Activated naive CD4-positive, alpha-beta T cell treated with anti-CD3 and anti-CD28 coated beads, Interleukin-2, amount 10 ng/mL, durations not matched to agents 7 days and 5 days (primary cell): ENCODE results near the gene TICRR.
A peak's percentile ranks its signal among the peaks of the same experiment; 100 is the strongest.

Source experiments
- CTCF ChIA-PET: fragments of 350-600 bp; sonication (Branson Sonifier 250); formaldehyde crosslinking; loops from one replicate; lab custom pipeline; 2021; ENCODE audit warnings: antibody characterized with exemption; lab: Charles Lee
- DNase-seq: peaks from one replicate; pipeline ENCODE4 v3.0.0-alpha.2; 2020
- H3K27ac Mint-ChIP-seq: one replicate; pipeline ENCODE4 v1.8.0; 2021; ENCODE audit warnings: mild to moderate bottlenecking, moderate library complexity, mixed read lengths
- H3K27me3 Mint-ChIP-seq: one replicate; pipeline ENCODE4 v1.8.0; 2021; ENCODE audit warnings: mild to moderate bottlenecking, mixed read lengths
- H3K36me3 Mint-ChIP-seq: one replicate; pipeline ENCODE4 v1.8.0; 2021; ENCODE audit warnings: mixed read lengths
- H3K4me1 Mint-ChIP-seq: one replicate; pipeline ENCODE4 v1.8.0; 2021; ENCODE audit warnings: mixed read lengths
- H3K4me3 Mint-ChIP-seq: one replicate; pipeline ENCODE4 v1.8.0; 2021; ENCODE audit warnings: mild to moderate bottlenecking, moderate library complexity, mixed read lengths
- H3K9me3 Mint-ChIP-seq: one replicate; pipeline ENCODE4 v1.8.0; 2021; ENCODE audit warnings: mixed read lengths

Gene TICRR

DNA sequence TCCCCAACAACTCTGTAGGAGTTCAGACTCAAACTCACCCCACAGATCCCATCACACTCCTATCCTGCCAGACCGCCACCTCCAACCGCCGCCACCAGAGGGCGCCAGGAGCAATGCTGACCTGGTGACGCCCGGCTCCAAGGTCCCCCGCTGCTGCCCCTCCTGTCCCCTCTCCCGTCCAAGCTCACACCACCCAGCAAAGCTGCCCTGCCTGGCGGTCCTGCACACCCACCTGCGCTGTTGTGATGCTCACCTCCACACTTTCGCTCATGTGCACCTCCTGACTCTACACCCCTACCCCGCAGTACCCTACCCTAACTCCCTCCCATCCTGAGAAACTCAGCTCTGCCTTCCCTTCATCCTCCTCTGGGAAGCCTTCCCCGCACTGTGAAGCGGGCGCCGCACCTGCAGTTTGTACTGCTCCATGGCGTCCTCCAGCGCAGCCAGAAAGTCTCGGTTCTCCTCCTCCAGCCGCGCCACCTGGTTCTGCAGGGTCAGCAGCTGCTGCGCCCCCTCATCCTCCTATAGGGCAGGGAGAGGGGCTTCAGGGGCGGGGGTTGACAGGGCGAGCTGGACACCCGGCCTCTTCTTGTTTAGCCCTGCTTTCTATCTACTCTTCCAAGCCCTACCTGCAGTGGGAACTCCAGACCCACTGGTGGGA, 72.1 kb downstream of the TICRR start:
- CTCF ChIA-PET: interaction anchor here (1.3 to 1.7 kb wide), 5 partner anchors 10 to 228 kb away, joined by 3 to 5 read pairs (median 5); no protein-coding TSS in a partner anchor

DNA sequence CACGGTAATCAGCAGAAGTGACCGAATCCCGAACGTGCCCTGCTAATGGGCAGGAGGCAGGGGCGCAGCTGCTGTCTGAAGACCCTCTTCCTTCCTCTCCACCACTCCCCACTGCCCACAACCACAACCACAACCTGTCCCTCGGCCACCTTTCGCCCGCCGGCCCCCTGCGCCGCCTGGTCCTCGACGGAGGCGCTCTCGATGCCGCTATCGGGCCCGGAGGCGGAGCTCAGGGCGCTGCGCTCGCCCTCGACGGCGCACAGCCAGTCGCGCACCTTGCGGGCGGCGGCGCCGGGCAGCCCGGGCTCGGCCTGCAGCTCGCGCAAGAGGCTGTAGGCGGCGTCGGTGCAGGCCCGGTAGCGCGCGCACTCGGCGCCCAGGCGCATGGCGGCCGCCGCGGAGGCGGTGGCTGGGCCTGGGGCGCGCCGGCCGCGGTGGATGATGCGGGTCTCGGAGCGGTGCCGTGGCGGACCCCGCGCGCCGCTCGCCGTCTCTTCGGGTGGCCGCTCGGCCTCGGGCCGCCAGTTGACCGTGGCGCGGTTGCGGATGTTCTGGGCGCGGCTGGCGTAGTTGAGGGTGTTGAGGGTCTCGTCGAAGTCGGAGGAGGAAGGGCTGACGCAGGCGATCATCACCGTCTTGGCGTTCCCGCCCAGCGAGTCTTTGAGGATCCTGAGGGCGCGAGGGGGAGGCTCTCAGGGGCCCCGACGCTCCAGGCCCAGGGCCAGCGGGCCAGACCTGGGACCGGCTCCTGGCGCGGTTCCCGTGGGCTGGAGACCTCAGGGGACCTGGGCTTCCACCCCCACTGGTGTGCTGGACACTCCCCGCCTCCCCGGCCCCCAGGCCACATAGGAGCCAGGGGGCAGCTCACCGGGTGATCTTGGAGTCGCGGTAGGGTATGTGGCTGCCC, 73.1 kb downstream of the TICRR start:
- Mint-ChIP-seq H3K27ac (no peak overlapping the region), H3K4me3 (no peak overlapping the region), H3K27me3 (peaks cover 17% of the 10 kb centered on the region), H3K9me3 (no peaks in the 10 kb centered on the region), H3K36me3 (no peaks in the 10 kb centered on the region), H3K4me1 (no peaks in the 10 kb centered on the region)
- no peak for DNase-seq
- CTCF ChIA-PET: interaction anchor here (1.3 kb wide), 2 partner anchors 9 to 12 kb away, joined by 5 read pairs; no protein-coding TSS in a partner anchor

More for the DNA sequence above, 72.1 kb downstream of the TICRR start:
- Mint-ChIP-seq H3K4me1 (no peaks in the 10 kb centered on the region), H3K4me3 (no peak overlapping the region), H3K27me3 (peaks cover 6% of the 10 kb centered on the region), H3K27ac (no peak overlapping the region), H3K36me3 (no peaks in the 10 kb centered on the region), H3K9me3 (no peaks in the 10 kb centered on the region)
- DNase-seq: peak; percentile 73

DNA sequence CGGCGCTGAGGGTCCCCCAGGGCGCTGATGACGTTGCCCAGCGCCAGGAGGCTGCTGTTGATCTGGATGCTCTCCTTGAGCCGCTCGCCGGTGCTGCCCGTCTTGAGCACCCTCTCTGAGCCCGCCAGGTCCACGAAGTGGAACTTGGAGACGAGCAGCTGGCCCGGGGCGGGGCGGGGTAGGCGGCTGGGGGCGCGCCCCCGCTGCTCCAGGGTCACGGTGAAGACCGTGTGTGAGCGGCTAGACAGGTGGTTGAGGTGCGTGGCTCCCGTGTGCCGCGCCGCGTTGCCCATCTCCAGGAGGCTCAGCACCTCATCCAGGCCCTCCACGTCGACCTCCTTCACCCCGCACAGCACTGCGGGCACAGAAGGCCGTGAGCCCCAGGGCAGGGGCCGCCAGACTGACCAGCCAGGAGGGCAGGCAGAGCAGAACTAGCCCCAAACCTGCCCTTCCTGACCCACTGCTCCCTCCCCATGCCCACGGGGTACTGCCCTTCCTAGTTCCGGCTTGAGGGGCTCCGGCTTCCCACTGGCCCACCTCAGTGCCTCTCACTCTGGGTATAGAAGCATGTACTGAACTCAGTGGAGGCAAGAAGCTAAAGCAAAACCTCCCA, 73.8 kb downstream of the TICRR start:
- CTCF ChIA-PET: no interaction called here
- no peak overlapping the region for H3K4me3 Mint-ChIP-seq
- no peaks in the 10 kb centered on the region for H3K4me1 Mint-ChIP-seq
- no peak overlapping the region for H3K27ac Mint-ChIP-seq
- DNase-seq: no peak
- peaks cover 24% of the 10 kb centered on the region for H3K27me3 Mint-ChIP-seq
- H3K36me3 Mint-ChIP-seq: no peaks in the 10 kb centered on the region
- H3K9me3 Mint-ChIP-seq: no peaks in the 10 kb centered on the region

DNA sequence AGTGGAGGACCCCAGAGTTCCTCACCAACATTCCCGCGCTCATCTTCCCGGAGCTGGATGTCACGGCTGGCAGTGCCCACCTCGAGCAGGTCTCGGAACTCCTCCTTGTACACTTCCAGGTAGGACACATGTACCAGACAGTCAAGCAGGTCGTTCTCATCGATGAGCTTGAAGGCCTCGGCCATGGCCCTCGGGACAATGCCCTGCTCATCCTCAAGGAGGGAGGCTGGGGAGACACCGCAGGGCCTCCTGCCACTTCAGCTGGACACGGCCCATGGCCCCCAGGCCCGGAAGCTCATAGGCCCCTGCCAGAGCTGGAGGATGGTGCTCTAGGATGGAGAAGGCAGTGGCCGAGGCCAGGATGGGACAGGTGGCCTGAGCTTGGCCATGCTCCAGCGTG, 74.4 kb downstream of the TICRR start:
- CTCF ChIA-PET: no interaction called here
- peaks cover 30% of the 10 kb centered on the region for H3K27me3 Mint-ChIP-seq

DNA sequence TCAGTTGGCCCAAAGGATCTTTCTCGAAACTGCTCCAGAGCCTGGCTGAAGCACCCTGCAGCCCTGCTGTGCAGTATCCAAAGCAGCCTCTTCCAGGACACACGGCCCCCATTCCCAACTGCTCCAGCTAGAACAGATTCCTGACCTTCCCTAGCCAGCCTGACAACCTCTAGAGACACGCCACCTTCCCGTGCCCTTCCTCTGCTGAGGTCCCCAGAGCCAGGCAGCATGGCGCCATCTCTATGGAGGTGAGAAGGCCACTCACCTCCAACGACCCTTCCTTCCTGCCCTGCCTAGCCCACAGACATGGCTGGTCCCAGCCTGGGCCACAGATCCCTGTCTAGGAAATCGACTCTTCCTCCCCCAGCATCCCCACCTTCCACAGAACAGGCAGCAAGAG, 76.9 kb downstream of the TICRR start:
- DNase-seq: no peak
- no peak overlapping the region for H3K4me3 Mint-ChIP-seq
- no peaks in the 10 kb centered on the region for H3K36me3 Mint-ChIP-seq
- H3K9me3 Mint-ChIP-seq: no peaks in the 10 kb centered on the region
- H3K4me1 Mint-ChIP-seq: peaks cover 15% of the 10 kb centered on the region
- CTCF ChIA-PET: no interaction called here
- H3K27me3 Mint-ChIP-seq: peaks cover 55% of the 10 kb centered on the region
- no peak overlapping the region for H3K27ac Mint-ChIP-seq

More for the DNA sequence above, 74.4 kb downstream of the TICRR start:
- Mint-ChIP-seq H3K27ac (no peak overlapping the region), H3K9me3 (no peaks in the 10 kb centered on the region), H3K4me1 (peaks cover 5% of the 10 kb centered on the region), H3K4me3 (no peak overlapping the region), H3K36me3 (no peaks in the 10 kb centered on the region)
- no peak for DNase-seq

DNA sequence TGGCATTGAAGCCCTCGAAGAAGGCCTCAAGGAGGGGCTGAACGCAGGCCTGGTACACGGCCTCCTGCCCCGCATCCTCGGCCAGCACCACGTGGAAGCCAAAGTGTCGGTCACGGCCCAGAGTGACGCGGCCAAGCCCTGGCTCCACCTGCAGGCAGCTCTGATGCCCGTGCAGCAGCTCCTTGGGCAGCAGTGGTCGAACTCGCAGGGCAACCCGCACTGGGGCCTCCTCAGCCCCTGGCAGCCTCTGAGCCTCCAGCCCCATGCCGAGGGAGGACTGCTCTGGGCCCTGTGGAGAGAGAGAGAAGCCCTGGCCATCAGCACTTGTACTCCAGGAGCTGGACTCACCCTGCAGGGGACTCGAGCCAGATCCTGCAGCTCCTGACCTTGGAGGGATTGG, 77.4 kb downstream of the TICRR start:
- CTCF ChIA-PET: no interaction called here
- Mint-ChIP-seq H3K36me3 (no peaks in the 10 kb centered on the region), H3K4me1 (peaks cover 15% of the 10 kb centered on the region), H3K4me3 (no peak overlapping the region), H3K9me3 (no peaks in the 10 kb centered on the region), H3K27me3 (peaks cover 57% of the 10 kb centered on the region), H3K27ac (no peak overlapping the region)
- no peak for DNase-seq

DNA sequence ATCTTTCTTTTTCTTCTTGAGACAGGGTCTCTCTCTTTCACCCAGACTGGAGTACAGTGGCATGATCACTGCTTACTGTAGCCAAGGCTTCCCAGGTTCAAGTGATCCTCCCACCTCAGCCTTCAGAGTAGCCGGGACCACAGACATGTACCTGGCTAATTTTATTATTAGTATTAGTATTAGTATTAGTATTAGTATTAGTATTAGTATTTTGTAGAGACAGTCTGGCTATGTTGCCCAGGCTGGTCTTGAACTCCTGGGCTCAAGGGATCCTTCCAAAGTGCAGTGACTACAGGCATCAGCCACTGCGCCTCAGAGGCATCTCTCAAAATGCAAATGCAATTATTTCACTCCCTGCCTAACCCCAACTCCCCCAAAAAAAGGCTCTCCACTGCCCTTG, 78.3 kb downstream of the TICRR start:
- Mint-ChIP-seq H3K4me1 (peaks cover 15% of the 10 kb centered on the region), H3K27me3 (peaks cover 61% of the 10 kb centered on the region), H3K9me3 (no peaks in the 10 kb centered on the region), H3K4me3 (no peak overlapping the region), H3K36me3 (no peaks in the 10 kb centered on the region), H3K27ac (no peak overlapping the region)
- CTCF ChIA-PET: no interaction called here
- no peak for DNase-seq

DNA sequence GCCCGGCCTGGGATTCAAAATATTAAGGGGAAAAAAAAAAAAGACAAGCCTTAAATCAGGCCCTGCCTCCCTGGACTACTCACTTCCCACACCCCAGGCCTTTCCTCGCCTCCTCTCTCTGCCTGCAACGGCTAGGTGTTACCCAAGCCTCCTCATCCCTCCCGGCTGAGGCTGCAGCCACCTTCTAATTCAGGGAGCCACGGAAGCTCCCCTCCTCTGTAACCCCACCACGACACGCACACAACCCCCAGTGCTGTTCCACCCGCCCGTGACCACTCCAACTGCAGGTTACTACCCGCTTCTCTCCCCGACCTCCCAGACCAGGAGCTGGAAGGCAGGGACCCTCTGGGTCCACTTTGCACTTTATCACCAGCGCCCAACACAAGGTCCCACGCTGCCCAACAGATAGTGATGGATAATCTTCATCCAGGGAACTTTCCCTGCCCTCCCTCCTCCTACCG, 79.1 kb downstream of the TICRR start:
- no peak for DNase-seq
- Mint-ChIP-seq H3K36me3 (no peaks in the 10 kb centered on the region), H3K4me3 (peak overlapping the region; percentile 43), H3K4me1 (peaks cover 15% of the 10 kb centered on the region), H3K9me3 (no peaks in the 10 kb centered on the region), H3K27ac (no peak overlapping the region), H3K27me3 (peaks cover 66% of the 10 kb centered on the region)
- CTCF ChIA-PET: interaction anchor here (1.0 to 1.5 kb wide), 2 partner anchors 8 to 379 kb away, joined by 3 to 4 read pairs; no protein-coding TSS in a partner anchor

DNA sequence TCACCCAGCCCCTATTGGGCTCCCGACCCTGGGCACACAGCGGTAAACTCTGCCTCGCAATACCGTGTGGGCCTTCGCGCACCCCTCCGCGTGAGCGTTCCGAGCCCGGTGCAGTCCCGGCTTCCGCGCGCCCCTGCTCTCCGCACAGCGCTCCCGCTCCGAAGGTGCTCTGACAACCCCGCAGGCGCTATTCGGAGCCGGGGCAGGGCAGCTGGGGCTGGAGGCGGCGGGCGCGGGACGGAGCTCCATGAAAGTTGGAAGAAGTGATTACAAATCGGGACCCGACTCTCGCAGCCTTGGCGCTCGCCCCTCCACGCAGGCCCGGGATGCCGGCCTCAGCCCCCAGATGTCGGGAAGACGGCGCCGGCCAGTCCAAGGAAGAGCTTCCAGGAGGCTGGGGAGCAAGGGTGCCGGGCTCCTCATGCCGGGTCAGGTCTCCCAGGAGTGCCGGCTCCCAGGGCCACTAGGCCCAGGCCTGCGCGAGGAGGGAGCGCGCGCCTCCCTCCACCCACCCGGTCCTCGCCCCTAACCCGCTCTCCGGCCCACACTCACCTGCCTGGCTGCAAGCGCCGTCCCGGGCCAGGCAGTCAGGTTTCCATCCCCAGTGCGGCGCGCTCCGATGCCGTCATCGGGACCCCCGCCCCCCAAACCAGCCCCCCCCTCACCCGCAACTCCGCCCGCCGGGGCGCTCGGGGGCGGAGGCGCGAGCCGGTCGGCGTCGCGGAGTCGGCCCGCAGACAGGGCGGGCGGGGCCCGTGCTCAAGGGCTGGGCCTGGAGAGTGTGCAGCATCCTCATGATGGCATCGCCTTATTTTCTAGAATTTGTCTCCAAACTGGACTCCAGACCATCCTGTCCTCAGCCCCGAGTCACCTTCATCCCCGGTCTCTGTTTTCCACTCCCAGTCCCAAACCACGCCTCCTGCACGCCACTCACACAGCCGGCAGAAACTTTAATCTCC, 79.9 kb downstream of the TICRR start, which contains the start of gene KIF7:
Gene KIF7 (minus strand): TSS at position 621 of the 959 bp plus-strand sequence. CDS start 2,537 bp downstream, outside the sequence.
- CTCF ChIA-PET: interaction anchor here (1.0 to 1.5 kb wide), 2 partner anchors 9 to 378 kb away, joined by 3 to 4 read pairs; no protein-coding TSS in a partner anchor
- H3K27me3 Mint-ChIP-seq: peaks cover 68% of the 10 kb centered on the region
- peak; percentile 37 for DNase-seq
- no peaks in the 10 kb centered on the region for H3K9me3 Mint-ChIP-seq
- H3K27ac Mint-ChIP-seq: no peak within 1 kb of the TSS
- no peaks in the 10 kb centered on the region for H3K36me3 Mint-ChIP-seq
- peaks cover 15% of the 10 kb centered on the region for H3K4me1 Mint-ChIP-seq
- peak within 1 kb of the TSS; percentile 48 for H3K4me3 Mint-ChIP-seq

DNA sequence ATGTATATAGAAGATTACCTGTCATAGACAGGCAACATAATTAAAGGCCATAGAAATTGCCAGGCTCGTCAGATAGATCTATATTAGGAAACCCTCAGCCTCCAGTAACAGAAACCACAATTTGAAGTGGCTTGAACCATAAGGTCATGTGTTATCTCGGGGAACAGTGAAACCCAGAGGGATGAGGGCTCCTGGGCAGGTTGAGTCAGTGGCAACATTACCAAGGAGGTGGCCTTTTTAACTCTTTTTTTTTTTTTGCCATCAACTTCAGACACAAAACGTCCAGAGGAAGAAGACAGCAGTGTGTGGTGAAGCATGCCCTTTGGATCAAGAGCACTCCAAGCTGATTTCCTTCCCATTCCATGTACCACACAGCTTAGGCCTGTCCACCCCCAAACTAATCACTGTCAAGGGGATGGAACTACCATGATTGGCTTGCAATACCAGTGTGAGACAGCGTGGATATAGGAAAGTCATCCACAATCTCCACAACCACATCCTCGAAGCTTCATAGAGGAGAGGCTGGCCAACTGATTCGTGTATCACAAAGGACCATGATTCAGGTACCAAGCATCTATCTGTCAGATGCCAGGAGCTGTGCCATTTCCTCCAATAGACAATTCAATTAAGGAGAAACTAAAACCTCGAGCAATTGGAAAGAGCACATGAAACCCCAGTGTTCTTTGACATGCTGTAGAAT, 81.0 kb downstream of the TICRR start:
- H3K4me1 Mint-ChIP-seq: peaks cover 15% of the 10 kb centered on the region
- H3K27me3 Mint-ChIP-seq: peaks cover 75% of the 10 kb centered on the region
- no peak overlapping the region for H3K27ac Mint-ChIP-seq
- no peak for DNase-seq
- no peaks in the 10 kb centered on the region for H3K36me3 Mint-ChIP-seq
- no peak overlapping the region for H3K4me3 Mint-ChIP-seq
- H3K9me3 Mint-ChIP-seq: no peaks in the 10 kb centered on the region
- CTCF ChIA-PET: no interaction called here

DNA sequence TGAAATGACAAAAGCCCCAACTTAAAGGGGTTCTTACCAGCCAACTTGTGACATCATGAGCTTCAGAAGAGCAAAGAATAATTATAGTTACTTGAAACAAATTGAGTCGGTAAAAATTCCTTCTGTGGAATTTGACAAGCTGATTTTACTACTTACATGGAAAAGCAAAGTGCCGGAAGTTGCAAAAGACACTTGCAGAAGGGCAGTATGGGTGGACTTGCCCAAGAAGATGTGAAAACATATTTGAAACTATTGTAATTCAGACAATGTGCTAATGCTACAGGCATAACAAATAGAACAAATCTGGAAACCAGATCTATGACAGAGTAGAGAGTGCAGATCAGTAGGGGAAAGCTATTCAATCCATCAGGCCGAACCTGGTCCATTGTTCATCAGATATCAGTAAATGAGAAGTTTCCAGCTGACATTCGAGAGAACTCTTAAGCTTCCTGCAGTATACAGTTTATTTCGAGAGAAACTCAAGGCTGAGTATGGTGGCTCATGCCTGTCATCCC, 82.5 kb downstream of the TICRR start:
- DNase-seq: no peak
- Mint-ChIP-seq H3K27me3 (peaks cover 70% of the 10 kb centered on the region), H3K4me1 (peaks cover 15% of the 10 kb centered on the region), H3K9me3 (no peaks in the 10 kb centered on the region), H3K4me3 (no peak overlapping the region), H3K36me3 (no peaks in the 10 kb centered on the region), H3K27ac (no peak overlapping the region)
- CTCF ChIA-PET: interaction anchor here (0.8 to 1.7 kb wide), 2 partner anchors 10 to 15 kb away, joined by 3 to 5 read pairs; no protein-coding TSS in a partner anchor

DNA sequence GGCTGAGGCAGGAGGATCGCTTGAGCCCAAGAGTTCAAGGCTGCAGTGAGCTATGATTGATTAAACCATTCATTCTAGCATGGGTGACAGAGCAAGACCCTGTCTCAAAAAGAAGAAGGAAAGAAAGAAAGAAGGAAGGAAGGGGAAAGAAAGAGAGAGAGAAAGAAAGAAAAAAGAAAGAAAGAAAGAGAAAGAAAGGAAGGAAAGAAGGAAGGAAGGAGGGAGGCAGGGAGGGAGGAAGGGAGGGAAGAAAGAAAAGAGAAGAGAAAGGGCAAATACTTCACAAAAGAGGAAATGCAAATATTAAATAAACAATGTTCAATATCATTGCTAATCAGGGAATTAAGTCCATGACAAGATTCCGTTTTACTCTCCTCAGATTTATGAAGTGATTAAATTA, 84.0 kb downstream of the TICRR start:
- H3K27me3 Mint-ChIP-seq: peaks cover 63% of the 10 kb centered on the region
- no peaks in the 10 kb centered on the region for H3K36me3 Mint-ChIP-seq
- H3K4me3 Mint-ChIP-seq: no peak overlapping the region
- no peak overlapping the region for H3K27ac Mint-ChIP-seq
- peaks cover 14% of the 10 kb centered on the region for H3K4me1 Mint-ChIP-seq
- CTCF ChIA-PET: no interaction called here
- no peak for DNase-seq
- no peaks in the 10 kb centered on the region for H3K9me3 Mint-ChIP-seq
